ENCODE data around the gene WDR1.

The WDR1 gene

GRCh38 chr4:10072420-10073017 is 44.1 kb downstream of the WDR1 start:
- TF ChIP-seq, protein P1, sequence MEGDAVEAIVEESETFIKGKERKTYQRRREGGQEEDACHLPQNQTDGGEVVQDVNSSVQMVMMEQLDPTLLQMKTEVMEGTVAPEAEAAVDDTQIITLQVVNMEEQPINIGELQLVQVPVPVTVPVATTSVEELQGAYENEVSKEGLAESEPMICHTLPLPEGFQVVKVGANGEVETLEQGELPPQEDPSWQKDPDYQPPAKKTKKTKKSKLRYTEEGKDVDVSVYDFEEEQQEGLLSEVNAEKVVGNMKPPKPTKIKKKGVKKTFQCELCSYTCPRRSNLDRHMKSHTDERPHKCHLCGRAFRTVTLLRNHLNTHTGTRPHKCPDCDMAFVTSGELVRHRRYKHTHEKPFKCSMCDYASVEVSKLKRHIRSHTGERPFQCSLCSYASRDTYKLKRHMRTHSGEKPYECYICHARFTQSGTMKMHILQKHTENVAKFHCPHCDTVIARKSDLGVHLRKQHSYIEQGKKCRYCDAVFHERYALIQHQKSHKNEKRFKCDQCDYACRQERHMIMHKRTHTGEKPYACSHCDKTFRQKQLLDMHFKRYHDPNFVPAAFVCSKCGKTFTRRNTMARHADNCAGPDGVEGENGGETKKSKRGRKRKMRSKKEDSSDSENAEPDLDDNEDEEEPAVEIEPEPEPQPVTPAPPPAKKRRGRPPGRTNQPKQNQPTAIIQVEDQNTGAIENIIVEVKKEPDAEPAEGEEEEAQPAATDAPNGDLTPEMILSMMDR (IDR thresholded peaks at IDR 0.05; ENCODE audit: extremely low read depth, missing control alignments) = no peak
- no peak for DNase-seq (ENCODE audit: low spot score)

DNA sequence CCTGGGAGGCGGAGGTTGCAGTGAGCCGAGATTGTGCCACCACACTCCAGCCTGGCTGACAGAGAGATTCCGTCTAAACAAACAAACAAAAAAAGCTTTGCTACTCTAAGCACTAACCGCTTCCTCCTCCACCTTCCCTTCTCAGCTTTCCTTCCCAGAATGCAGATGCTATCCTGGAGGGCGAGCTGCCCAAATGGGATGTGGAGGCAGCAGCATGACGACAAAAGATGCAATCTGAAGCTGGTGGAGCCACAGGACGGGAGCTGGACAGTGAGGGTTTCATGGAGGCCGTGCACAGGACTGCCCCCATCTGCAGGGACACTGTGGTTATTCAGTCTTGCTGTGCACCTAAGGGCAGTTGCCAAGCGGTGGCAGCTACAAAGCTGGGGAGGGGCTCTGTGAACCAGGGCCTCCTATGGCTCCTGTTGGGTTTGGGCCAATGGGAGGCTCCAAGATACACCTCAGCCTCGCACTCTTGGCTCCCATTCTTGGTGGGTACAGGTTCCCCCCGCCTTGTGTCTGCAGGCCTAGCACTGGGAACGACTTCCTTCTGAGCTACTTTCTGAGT is 47.4 kb downstream of the WDR1 start:
- TF ChIP-seq, protein P1 (IDR thresholded peaks at IDR 0.05; ENCODE audit: extremely low read depth, missing control alignments) = no peak
- no peak for DNase-seq (ENCODE audit: low spot score)

DNA sequence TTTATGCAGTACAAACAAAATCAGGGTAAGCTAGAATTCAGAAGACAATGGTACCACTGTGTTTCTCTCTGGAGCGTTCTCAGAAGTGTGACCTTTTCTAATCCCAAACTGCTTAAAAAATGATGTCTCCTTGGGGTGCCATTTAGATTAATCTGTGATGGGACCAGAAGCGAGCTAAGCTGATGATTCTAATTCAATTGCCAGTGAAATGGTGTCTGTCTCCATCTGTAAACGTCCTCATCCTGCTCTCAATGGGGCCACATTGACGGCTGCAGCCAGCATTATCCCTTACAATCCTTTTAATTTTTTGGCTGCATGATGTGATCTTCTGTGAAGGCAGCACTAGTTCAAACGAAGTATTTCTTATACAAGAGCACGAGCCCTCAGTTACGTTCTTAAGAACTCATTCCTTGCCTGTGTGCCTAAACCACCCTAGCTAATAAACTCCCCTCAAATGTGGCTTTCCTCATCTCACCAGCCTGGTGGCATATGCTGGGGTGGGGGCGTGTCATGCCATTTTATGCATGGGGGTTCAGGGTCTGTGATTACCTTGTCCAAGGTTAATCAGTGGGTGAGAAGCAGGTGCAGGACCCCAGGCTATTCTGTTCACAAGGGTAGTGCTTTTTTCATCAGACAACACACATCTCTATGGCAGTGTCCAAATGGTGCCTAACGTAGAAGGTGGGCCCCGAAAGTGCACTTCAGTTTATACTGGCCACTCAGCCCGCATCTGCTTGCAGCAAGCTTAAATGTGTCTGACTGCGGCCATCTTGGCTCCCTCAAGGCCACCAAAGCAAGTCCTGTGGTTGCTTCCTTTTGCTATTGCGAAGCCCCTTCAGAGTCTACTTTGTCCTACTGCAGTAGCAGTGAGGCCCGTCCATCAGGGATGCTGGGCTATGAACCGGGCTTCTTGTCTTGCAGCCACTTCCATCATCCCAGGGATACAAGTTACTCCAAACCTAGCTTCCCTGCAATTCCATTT is 49.6 kb downstream of the WDR1 start:
- DNase-seq (ENCODE audit: low spot score) = no peak
- TF ChIP-seq, protein P1 (IDR thresholded peaks at IDR 0.05; ENCODE audit: extremely low read depth, missing control alignments) = no peak

DNA sequence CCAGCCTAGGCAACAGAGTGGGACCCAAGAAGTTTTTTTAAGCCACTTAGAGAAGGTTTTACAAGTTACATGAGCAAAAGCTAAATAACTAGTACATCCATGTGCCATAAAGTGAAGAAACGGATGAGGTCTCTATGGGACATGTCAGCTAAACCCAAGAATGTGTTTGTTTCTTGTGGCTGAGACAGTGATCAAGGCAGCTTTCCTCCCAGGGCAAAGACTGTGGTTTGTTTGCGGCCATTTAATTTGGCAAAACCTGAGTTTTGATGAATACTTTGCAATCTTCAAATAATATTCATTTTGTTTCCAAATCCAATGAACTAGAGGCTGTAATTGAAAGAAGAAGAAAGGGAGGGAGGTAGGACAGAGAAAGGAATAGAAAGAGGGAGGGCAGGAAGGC is 50.4 kb downstream of the WDR1 start:
- TF ChIP-seq, protein P1 (IDR thresholded peaks at IDR 0.05; ENCODE audit: extremely low read depth, missing control alignments) = no peak
- DNase-seq (ENCODE audit: low spot score) = no peak

DNA sequence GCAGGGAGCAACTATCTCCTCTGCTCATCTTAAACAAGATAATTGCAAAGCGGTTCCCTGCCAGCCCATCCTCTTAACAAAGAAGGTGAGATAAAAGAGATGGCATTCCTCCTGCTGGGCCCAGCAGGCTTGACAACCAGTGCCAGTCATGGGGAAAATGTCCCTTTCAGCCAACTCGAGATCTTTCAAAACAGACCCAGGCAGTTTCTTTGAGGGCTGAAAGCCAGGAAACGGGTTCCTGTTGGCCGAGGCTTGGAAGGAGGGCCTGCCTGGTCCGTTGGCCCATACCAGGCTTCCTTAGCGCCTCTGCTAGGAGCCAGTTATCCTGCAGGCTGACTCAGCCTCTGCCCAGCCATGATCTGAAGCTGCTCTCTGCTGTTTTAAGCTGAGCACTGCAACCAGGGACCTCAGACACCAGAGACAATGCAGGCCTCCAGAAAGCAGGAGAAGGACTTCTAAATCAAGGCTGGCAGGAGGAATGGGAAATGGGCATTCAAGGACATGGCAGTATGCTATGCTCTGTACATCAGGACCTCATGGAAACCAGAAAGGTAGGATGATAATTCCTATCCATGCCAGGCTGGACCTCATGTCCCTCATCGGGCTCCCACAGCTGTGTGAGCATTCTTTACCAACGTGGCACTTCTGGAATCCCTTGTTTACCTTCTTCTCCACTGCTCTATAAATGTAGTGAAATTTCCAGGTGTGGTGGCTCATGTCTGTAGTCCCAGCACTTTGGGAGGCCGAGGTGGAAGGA is 52.9 kb downstream of the WDR1 start:
- no peak for DNase-seq (ENCODE audit: low spot score)
- TF ChIP-seq, protein P1 (IDR thresholded peaks at IDR 0.05; ENCODE audit: extremely low read depth, missing control alignments) = no peak

GRCh38 chr4:10061650-10062415 is 54.8 kb downstream of the WDR1 start:
- DNase-seq (ENCODE audit: low spot score) = no peak

More at GRCh38 chr4:10061650-10062415, 54.8 kb downstream of the WDR1 start:
- TF ChIP-seq, protein P1 (IDR thresholded peaks at IDR 0.05; ENCODE audit: extremely low read depth, missing control alignments) = no peak
